RWPE1 (cell line): ENCODE measurements around the gene ACTL8.
A peak's percentile ranks its signal among the peaks of the same experiment; 100 is the strongest.

ENCODE experiments used
- CTCF ChIA-PET: fragments of 350-600 bp; sonication (Branson Sonifier 250); formaldehyde crosslinking; extraction: SDS; loops from one replicate; lab custom pipeline; 2021; lab: Yijun Ruan, JAX
- POLR2A ChIA-PET: fragments of 400-600 bp; formaldehyde crosslinking; extraction: SDS; loops from one replicate; lab custom pipeline; 2020; ENCODE audit warnings: antibody characterized with exemption; ENCODE audit not compliant: low non-redundant PET; lab: Yijun Ruan, JAX
- DNase-seq: peaks from one replicate; pipeline ENCODE4 v3.0.0; 2012; ENCODE audit warnings: low spot score
- H3K27ac ChIP-seq: fragments of 450-650 bp; 2 replicates; pipeline ENCODE4 v1.5.1; 2017
- CTCF ChIP-seq: fragments of 450-650 bp; conservative IDR thresholded peaks from 2 replicates; pipeline ENCODE4 v1.5.1; 2017; ENCODE audit warnings: low read depth, mild to moderate bottlenecking

The ACTL8 gene

GRCh38 chr1:17755120-17755519 is at the start of gene ACTL8:
Gene ACTL8, plus strand, starts transcription at chr1:17755333. Its CDS starts 67,676 bp downstream, at chr1:17823009.
- no peak for DNase-seq
- H3K27ac ChIP-seq, result no peak within 1 kb of the TSS
- POLR2A ChIA-PET, result no interaction called here
- CTCF ChIA-PET, result no interaction called here
- TF ChIP-seq CTCF, result peak; percentile 15; the same call in 1 of the 2 replicates

- POLR2A ChIA-PET, result no interaction called here
- no peak for TF ChIP-seq CTCF
- DNase-seq, result no peak
- CTCF ChIA-PET, result interaction anchor here (0.6 kb wide), 2 partner anchors 17 to 678 kb away, joined by 3 to 8 read pairs; no protein-coding TSS in a partner anchor
- no peak overlapping the region for H3K27ac ChIP-seq
Measured at GRCh38 chr1:17706445-17706844, 48.7 kb upstream of the ACTL8 start.

- DNase-seq, result no peak
- ChIA-PET CTCF (no interaction called here), POLR2A (no interaction called here)
- no peak overlapping the region for H3K27ac ChIP-seq
- TF ChIP-seq CTCF, result no peak
Measured at GRCh38 chr1:17709981-17710380, 45.2 kb upstream of the ACTL8 start.

- no peak for DNase-seq
- ChIA-PET POLR2A (no interaction called here), CTCF (no interaction called here)
- no peak for TF ChIP-seq CTCF
- no peak overlapping the region for H3K27ac ChIP-seq
Measured at GRCh38 chr1:17710889-17711576, 44.1 kb upstream of the ACTL8 start.

GRCh38 chr1:17711577-17711910 is 43.6 kb upstream of the ACTL8 start:
- no peak for TF ChIP-seq CTCF

GRCh38 chr1:17711941-17712340 is 43.2 kb upstream of the ACTL8 start:
- no peak overlapping the region for H3K27ac ChIP-seq

More at GRCh38 chr1:17711577-17711910, 43.6 kb upstream of the ACTL8 start:
- peak; percentile 53 for DNase-seq
- H3K27ac ChIP-seq, result no peak overlapping the region
- ChIA-PET CTCF (no interaction called here), POLR2A (no interaction called here)

More at GRCh38 chr1:17711941-17712340, 43.2 kb upstream of the ACTL8 start:
- TF ChIP-seq CTCF, result no peak
- POLR2A ChIA-PET, result no interaction called here
- CTCF ChIA-PET, result no interaction called here
- DNase-seq, result no peak
